ENCODE measurements around the gene KLC1. TPM values are rescaled to one million over a fixed set of nuclear protein-coding genes. Genes with fewer than 3 reads are reported as not detected.

KLC1 gene
- total RNA-seq, 2 donors from 2014 or later = 170 to 178 TPM

GRCh38 chr14:103702497-103703432 lies 73.8 kb downstream of the KLC1 start:
- no peaks in the 10 kb centered on the region for H3K4me1 ChIP-seq (ENCODE audit: control insufficient read depth, insufficient read depth, low read length)
- H3K27ac ChIP-seq (ENCODE audit: low read depth, low read length) = peak overlapping the region; percentile 16
- H3K36me3 Mint-ChIP-seq (ENCODE audit: low read depth) = peaks cover 34% of the 10 kb centered on the region
- TF ChIP-seq CTCF (conservative IDR thresholded peaks at IDR 0.05) = no peak
- peaks cover 71% of the 10 kb centered on the region for H3K36me3 ChIP-seq (ENCODE audit: control insufficient read depth, insufficient read depth, low read length)
- no peaks in the 10 kb centered on the region for H3K27me3 Mint-ChIP-seq (ENCODE audit: insufficient read depth)
- H3K27ac Mint-ChIP-seq = peak overlapping the region; percentile 52
- H3K27me3 ChIP-seq (ENCODE audit: control insufficient read depth, insufficient read depth, low read length, poor library complexity, severe bottlenecking) = no peaks in the 10 kb centered on the region
- no peak overlapping the region for H3K4me3 ChIP-seq (ENCODE audit: low read length)
- no peak overlapping the region for H3K9ac ChIP-seq (ENCODE audit: extremely low read depth, low read length, poor library complexity, severe bottlenecking)
- H3K4me1 Mint-ChIP-seq = no peaks in the 10 kb centered on the region
- no peaks in the 10 kb centered on the region for H3K9me3 Mint-ChIP-seq
- no peaks in the 10 kb centered on the region for H3K9me3 ChIP-seq (ENCODE audit: control insufficient read depth, low read length)
- DNase-seq = no peak
- no peak overlapping the region for H3K4me3 Mint-ChIP-seq
- WGBS, 2 experiments (ENCODE audit: insufficient coverage in 1 of 2, insufficient read length in 1 of 2) = 93 to 98% methylated on average over 24 to 29 of the region's 29 CpGs

GRCh38 chr14:103703433-103704385 lies 74.7 kb downstream of the KLC1 start:
- Mint-ChIP-seq H3K27me3 (ENCODE audit: insufficient read depth) (no peaks in the 10 kb centered on the region), H3K9me3 (no peaks in the 10 kb centered on the region), H3K4me1 (no peaks in the 10 kb centered on the region), H3K36me3 (ENCODE audit: low read depth) (peaks cover 42% of the 10 kb centered on the region), H3K4me3 (no peak overlapping the region), H3K27ac (peak overlapping the region; percentile 85)
- Histone ChIP-seq H3K27me3 (ENCODE audit: control insufficient read depth, insufficient read depth, low read length, poor library complexity, severe bottlenecking) (no peaks in the 10 kb centered on the region), H3K27ac (ENCODE audit: low read depth, low read length) (no peak overlapping the region), H3K9ac (ENCODE audit: extremely low read depth, low read length, poor library complexity, severe bottlenecking) (no peak overlapping the region), H3K9me3 (ENCODE audit: control insufficient read depth, low read length) (no peaks in the 10 kb centered on the region), H3K4me1 (ENCODE audit: control insufficient read depth, insufficient read depth, low read length) (no peaks in the 10 kb centered on the region), H3K36me3 (ENCODE audit: control insufficient read depth, insufficient read depth, low read length) (peaks cover 71% of the 10 kb centered on the region), H3K4me3 (ENCODE audit: low read length) (no peak overlapping the region)
- TF ChIP-seq CTCF (conservative IDR thresholded peaks at IDR 0.05) = no peak
- DNase-seq = no peak
- WGBS, 2 experiments (ENCODE audit: insufficient coverage in 1 of 2, insufficient read length in 1 of 2) = 92 to 94% methylated on average over 20 to 23 of the region's 24 CpGs

- H3K4me3 Mint-ChIP-seq = no peak overlapping the region
- H3K4me1 ChIP-seq (ENCODE audit: control insufficient read depth, insufficient read depth, low read length) = no peaks in the 10 kb centered on the region
- no peaks in the 10 kb centered on the region for H3K9me3 Mint-ChIP-seq
- H3K36me3 Mint-ChIP-seq (ENCODE audit: low read depth) = peaks cover 44% of the 10 kb centered on the region
- H3K27ac ChIP-seq (ENCODE audit: low read depth, low read length) = no peak overlapping the region
- H3K27me3 Mint-ChIP-seq (ENCODE audit: insufficient read depth) = no peaks in the 10 kb centered on the region
- TF ChIP-seq CTCF (conservative IDR thresholded peaks at IDR 0.05) = no peak
- peaks cover 2% of the 10 kb centered on the region for H3K4me1 Mint-ChIP-seq
- no peaks in the 10 kb centered on the region for H3K9me3 ChIP-seq (ENCODE audit: control insufficient read depth, low read length)
- H3K36me3 ChIP-seq (ENCODE audit: control insufficient read depth, insufficient read depth, low read length) = peaks cover 66% of the 10 kb centered on the region
- no peaks in the 10 kb centered on the region for H3K27me3 ChIP-seq (ENCODE audit: control insufficient read depth, insufficient read depth, low read length, poor library complexity, severe bottlenecking)
- peak overlapping the region; percentile 58 for H3K27ac Mint-ChIP-seq
- H3K9ac ChIP-seq (ENCODE audit: extremely low read depth, low read length, poor library complexity, severe bottlenecking) = no peak overlapping the region
- DNase-seq = no peak
- no peak overlapping the region for H3K4me3 ChIP-seq (ENCODE audit: low read length)
- WGBS, 2 experiments (ENCODE audit: insufficient coverage in 1 of 2, insufficient read length in 1 of 2) = 88 to 96% methylated on average over 11 to 13 of the region's 13 CpGs
Observed at GRCh38 chr14:103704708-103705107, 75.7 kb downstream of the KLC1 start.
